Panc1 (cell line): ENCODE data around the gene PPP1CA.

Source experiments
- POLR2AphosphoS5 ChIP-seq: IDR thresholded peaks from 2 replicates; pipeline ENCODE4 v1.6.1; 2012; ENCODE audit warnings: mild to moderate bottlenecking, low read depth, low read length, moderate library complexity
- TF ChIP-seq, protein P1 (sequence below): fragments of 450-650 bp; IDR thresholded peaks from 2 replicates; pipeline ENCODE4 v1.5.1; 2017; ENCODE audit warnings: mild to moderate bottlenecking

DNA sequence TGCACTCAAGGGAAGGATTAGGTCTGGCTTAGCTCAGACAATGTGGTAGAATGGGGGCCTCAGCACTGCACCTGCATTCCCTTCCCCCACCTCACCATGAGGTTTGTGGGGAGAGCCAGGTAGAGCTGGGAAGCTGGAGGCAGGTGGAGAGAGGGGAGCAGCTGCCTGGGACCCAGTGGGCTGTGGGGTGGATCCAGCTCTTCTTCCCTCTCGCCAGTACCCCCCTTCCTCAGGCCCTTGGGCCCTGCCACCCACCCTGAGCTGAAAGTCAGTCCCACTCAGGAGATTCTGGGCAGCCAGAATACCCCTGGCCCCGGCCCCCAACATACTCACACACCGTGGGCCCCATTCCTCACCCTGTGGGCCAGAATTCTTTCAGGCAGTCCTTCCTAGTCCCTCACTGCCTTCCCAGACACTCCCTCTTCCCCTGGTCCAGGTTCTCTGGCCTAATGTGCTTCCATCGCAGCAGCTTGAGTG lies 45.2 kb downstream of the PPP1CA start:
- TF ChIP-seq, protein P1, sequence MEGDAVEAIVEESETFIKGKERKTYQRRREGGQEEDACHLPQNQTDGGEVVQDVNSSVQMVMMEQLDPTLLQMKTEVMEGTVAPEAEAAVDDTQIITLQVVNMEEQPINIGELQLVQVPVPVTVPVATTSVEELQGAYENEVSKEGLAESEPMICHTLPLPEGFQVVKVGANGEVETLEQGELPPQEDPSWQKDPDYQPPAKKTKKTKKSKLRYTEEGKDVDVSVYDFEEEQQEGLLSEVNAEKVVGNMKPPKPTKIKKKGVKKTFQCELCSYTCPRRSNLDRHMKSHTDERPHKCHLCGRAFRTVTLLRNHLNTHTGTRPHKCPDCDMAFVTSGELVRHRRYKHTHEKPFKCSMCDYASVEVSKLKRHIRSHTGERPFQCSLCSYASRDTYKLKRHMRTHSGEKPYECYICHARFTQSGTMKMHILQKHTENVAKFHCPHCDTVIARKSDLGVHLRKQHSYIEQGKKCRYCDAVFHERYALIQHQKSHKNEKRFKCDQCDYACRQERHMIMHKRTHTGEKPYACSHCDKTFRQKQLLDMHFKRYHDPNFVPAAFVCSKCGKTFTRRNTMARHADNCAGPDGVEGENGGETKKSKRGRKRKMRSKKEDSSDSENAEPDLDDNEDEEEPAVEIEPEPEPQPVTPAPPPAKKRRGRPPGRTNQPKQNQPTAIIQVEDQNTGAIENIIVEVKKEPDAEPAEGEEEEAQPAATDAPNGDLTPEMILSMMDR = no peak
- TF ChIP-seq POLR2AphosphoS5 = no peak
